CD4-positive, alpha-beta T cell treated with Interleukin-6 for 4 hours (primary cell): ENCODE data around the gene APOB.

Experiments used
- DNase-seq: peaks from one replicate; pipeline ENCODE4 v3.0.0-alpha.2; 2020; ENCODE audit warnings: mixed read lengths

The APOB gene

GRCh38 chr2:21044694-21045371 lies 960 bp upstream of the APOB start:
- DNase-seq = no peak

- DNase-seq = peak; percentile 55
These were observed 722 bp downstream of the APOB start for GRCh38 chr2:21042958-21043743.

- no peak for DNase-seq
These were observed 1.2 kb downstream of the APOB start for GRCh38 chr2:21042708-21042957.

- DNase-seq = no peak
These were observed 1.7 kb downstream of the APOB start for GRCh38 chr2:21041943-21042707.

GRCh38 chr2:21041462-21041861 lies 2.4 kb downstream of the APOB start:
- DNase-seq = no peak

GRCh38 chr2:21040468-21041377 lies 3.1 kb downstream of the APOB start:
- DNase-seq = no peak

- no peak for DNase-seq
These were observed 3.9 kb downstream of the APOB start for GRCh38 chr2:21039979-21040467.

- DNase-seq = no peak
These were observed 4.8 kb downstream of the APOB start for GRCh38 chr2:21039080-21039556.

- DNase-seq = no peak
These were observed 5.3 kb downstream of the APOB start for GRCh38 chr2:21038403-21039073.

GRCh38 chr2:21037671-21038108 lies 6.2 kb downstream of the APOB start:
- no peak for DNase-seq

GRCh38 chr2:21036708-21037670 lies 6.9 kb downstream of the APOB start:
- no peak for DNase-seq

GRCh38 chr2:21035974-21036707 lies 7.7 kb downstream of the APOB start:
- no peak for DNase-seq

GRCh38 chr2:21035282-21035973 lies 8.4 kb downstream of the APOB start:
- DNase-seq = no peak

- DNase-seq = no peak
These were observed 8.9 kb downstream of the APOB start for GRCh38 chr2:21034972-21035279.

GRCh38 chr2:21034156-21034971 lies 9.5 kb downstream of the APOB start:
- no peak for DNase-seq

- DNase-seq = no peak
These were observed 10.4 kb downstream of the APOB start for GRCh38 chr2:21033237-21034155.
